HFF-Myc (cell line): ENCODE data around the gene DYDC2.

ENCODE experiments used
- DNase-seq: peaks from one replicate; pipeline ENCODE4 v3.0.0-alpha.2; 2011; ENCODE audit warnings: low read depth; ENCODE audit errors: extremely low read depth
- H3K4me3 ChIP-seq: replicated peaks from 2 replicates; pipeline ENCODE4 v1.5.1; 2011; ENCODE audit warnings: low read depth, mild to moderate bottlenecking, control low read depth, low read length
- TF ChIP-seq, protein P1 (sequence below): IDR thresholded peaks from 2 replicates; pipeline ENCODE4 v1.5.1; 2012; ENCODE audit warnings: mild to moderate bottlenecking, low read depth, low read length, control low read depth; ENCODE audit errors: missing control alignments

The DYDC2 gene

GRCh38 chr10:80320377-80320776 is 36.2 kb upstream of the DYDC2 start:
- no peak overlapping the region for H3K4me3 ChIP-seq
- no peak for DNase-seq
- TF ChIP-seq, protein P1, sequence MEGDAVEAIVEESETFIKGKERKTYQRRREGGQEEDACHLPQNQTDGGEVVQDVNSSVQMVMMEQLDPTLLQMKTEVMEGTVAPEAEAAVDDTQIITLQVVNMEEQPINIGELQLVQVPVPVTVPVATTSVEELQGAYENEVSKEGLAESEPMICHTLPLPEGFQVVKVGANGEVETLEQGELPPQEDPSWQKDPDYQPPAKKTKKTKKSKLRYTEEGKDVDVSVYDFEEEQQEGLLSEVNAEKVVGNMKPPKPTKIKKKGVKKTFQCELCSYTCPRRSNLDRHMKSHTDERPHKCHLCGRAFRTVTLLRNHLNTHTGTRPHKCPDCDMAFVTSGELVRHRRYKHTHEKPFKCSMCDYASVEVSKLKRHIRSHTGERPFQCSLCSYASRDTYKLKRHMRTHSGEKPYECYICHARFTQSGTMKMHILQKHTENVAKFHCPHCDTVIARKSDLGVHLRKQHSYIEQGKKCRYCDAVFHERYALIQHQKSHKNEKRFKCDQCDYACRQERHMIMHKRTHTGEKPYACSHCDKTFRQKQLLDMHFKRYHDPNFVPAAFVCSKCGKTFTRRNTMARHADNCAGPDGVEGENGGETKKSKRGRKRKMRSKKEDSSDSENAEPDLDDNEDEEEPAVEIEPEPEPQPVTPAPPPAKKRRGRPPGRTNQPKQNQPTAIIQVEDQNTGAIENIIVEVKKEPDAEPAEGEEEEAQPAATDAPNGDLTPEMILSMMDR, result no peak

DNA sequence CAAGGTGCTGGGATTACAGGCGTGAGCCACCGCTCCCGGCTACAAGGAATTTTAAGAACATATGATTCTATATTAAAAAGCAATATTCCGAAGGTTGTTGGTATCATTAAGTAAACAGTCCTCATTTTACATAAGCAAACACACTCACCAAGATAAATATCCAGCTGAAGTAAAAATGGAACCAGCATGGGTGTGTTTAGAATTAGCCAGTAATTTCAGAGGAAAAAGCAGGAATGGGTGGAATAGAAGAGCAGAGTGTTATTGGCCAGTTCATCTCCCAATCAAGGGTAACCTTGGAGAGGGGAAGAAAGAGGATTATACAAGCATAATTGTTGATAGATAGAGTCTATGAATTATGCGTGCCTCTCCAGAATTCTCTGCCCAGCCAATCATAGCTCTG is 35.4 kb upstream of the DYDC2 start:
- TF ChIP-seq, protein P1, result no peak
- DNase-seq, result no peak
- H3K4me3 ChIP-seq, result no peak overlapping the region

- no peak overlapping the region for H3K4me3 ChIP-seq
- TF ChIP-seq, protein P1, result no peak
- no peak for DNase-seq
Measured at GRCh38 chr10:80322158-80322557, 34.4 kb upstream of the DYDC2 start.

GRCh38 chr10:80322711-80323110 is 33.9 kb upstream of the DYDC2 start:
- TF ChIP-seq, protein P1, result no peak
- no peak overlapping the region for H3K4me3 ChIP-seq
- DNase-seq, result no peak

- DNase-seq, result no peak
- TF ChIP-seq, protein P1, result no peak
- no peak overlapping the region for H3K4me3 ChIP-seq
Measured at GRCh38 chr10:80323311-80323710, 33.3 kb upstream of the DYDC2 start.

DNA sequence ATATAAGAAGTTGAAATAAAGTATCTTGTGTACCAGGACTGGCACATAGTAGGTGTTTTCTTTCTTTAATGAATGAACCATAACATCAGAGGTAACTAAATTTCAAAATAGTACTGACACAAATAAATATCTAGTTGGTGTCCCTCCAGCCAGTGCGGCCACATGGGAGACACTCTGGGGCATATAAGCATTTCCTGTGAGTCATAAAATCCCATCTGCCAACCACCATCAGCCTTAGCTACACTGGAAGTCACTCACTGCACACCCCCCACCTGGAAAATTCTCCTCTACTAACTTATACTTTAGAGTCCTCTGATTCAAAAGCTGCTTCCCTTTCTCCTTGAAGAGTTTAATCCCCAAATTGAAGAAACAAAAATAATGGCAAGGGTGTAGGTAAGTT is 32.5 kb upstream of the DYDC2 start:
- DNase-seq, result peak; percentile 49
- TF ChIP-seq, protein P1, result no peak
- H3K4me3 ChIP-seq, result no peak overlapping the region

- no peak for DNase-seq
Measured at GRCh38 chr10:80324891-80325364, 31.7 kb upstream of the DYDC2 start.

More at GRCh38 chr10:80324891-80325364, 31.7 kb upstream of the DYDC2 start:
- TF ChIP-seq, protein P1, result no peak
- no peak overlapping the region for H3K4me3 ChIP-seq
